IPS DF 4.7 (cell line): Measurements from ENCODE around the gene LIMS2.

ENCODE experiments used
- DNase-seq: peaks from one replicate; pipeline ENCODE4 v3.0.0-alpha.2; 2013; ENCODE audit warnings: low spot score; ENCODE audit errors: extremely low read depth

LIMS2 gene

GRCh38 chr2:127675331-127676261, at the start of gene LIMS2:
Gene LIMS2 (minus strand): TSS chr2:127675530. CDS start chr2:127675024, 506 bp downstream.
- no peak for DNase-seq

GRCh38 chr2:127722807-127723206, 47.5 kb upstream of the LIMS2 start:
- DNase-seq = no peak

- no peak for DNase-seq
Observed at GRCh38 chr2:127721978-127722355, 46.6 kb upstream of the LIMS2 start.

GRCh38 chr2:127721311-127721977, 46.1 kb upstream of the LIMS2 start:
- no peak for DNase-seq

- DNase-seq = no peak
Observed at GRCh38 chr2:127719301-127720218, 44.2 kb upstream of the LIMS2 start.

- DNase-seq = no peak
Observed at GRCh38 chr2:127718271-127718670, 42.9 kb upstream of the LIMS2 start.

- no peak for DNase-seq
Observed at GRCh38 chr2:127715778-127716449, 40.6 kb upstream of the LIMS2 start.

- no peak for DNase-seq
Observed at GRCh38 chr2:127713562-127713961, 38.2 kb upstream of the LIMS2 start.

- DNase-seq = no peak
Observed at GRCh38 chr2:127712999-127713398, 37.7 kb upstream of the LIMS2 start.

GRCh38 chr2:127709336-127709735, 34.0 kb upstream of the LIMS2 start:
- no peak for DNase-seq

GRCh38 chr2:127707890-127708648, 32.7 kb upstream of the LIMS2 start:
- DNase-seq = no peak

GRCh38 chr2:127706215-127706990, 31.1 kb upstream of the LIMS2 start:
- no peak for DNase-seq

GRCh38 chr2:127705391-127706065, 30.2 kb upstream of the LIMS2 start:
- no peak for DNase-seq

GRCh38 chr2:127704641-127705390, 29.5 kb upstream of the LIMS2 start:
- DNase-seq = no peak

- no peak for DNase-seq
Observed at GRCh38 chr2:127703282-127703681, 28.0 kb upstream of the LIMS2 start.

- no peak for DNase-seq
Observed at GRCh38 chr2:127702395-127703009, 27.2 kb upstream of the LIMS2 start.

GRCh38 chr2:127701651-127702394, 26.5 kb upstream of the LIMS2 start:
- DNase-seq = no peak
